Left lung (tissue), 14 donors: ENCODE measurements around the gene RMI2. TPM values are rescaled to one million over a fixed set of nuclear protein-coding genes. Genes with fewer than 3 reads are reported as not detected.
A peak's percentile ranks its signal among the peaks of the same experiment; 100 is the strongest.

Source experiments
- ATAC-seq: fragments of 200-7000 bp; cut with Tn5 transposase; one replicate; pipeline ENCODE4 v1.9.1; 2020; ENCODE audit warnings: moderate library complexity
- DNase-seq, 4 donors: peaks; one replicate each; pipeline ENCODE4 v3.0.0-alpha.2; 2013 to 2020
- H3K27ac ChIP-seq, 2 donors: fragments of 200-600 bp; sonication (generic) in 1 of 2; one replicate each; pipeline versions ENCODE4 v1.5.0 to v1.8.0; 2020 to 2021
- H3K27me3 ChIP-seq, 2 donors: fragments of 200-600 bp; sonication (generic) in 1 of 2; one replicate each; pipeline versions ENCODE4 v1.5.0 to v1.8.0; 2020 to 2021
- H3K36me3 ChIP-seq, 2 donors: fragments of 200-600 bp; sonication (generic) in 1 of 2; one replicate each; pipeline versions ENCODE4 v1.5.0 to v1.8.0; 2020 to 2021
- H3K4me1 ChIP-seq, 2 donors: fragments of 200-600 bp; one replicate each; pipeline ENCODE4 v1.8.0; 2021
- H3K4me3 ChIP-seq, 2 donors: fragments of 200-600 bp; sonication (generic) in 1 of 2; one replicate each; pipeline versions ENCODE4 v1.5.0 to v1.8.0; 2020 to 2021; ENCODE audit warnings: mild to moderate bottlenecking in 1 of 2
- H3K9me3 ChIP-seq, 2 donors: fragments of 200-600 bp; sonication (generic) in 1 of 2; one replicate each; pipeline versions ENCODE4 v1.5.0 to v1.8.0; 2020 to 2021
- intact Hi-C, 2 donors: fragments of 100-400 bp; cut with DNase I; formaldehyde crosslinking; loops; one replicate each; pipeline versions ENCODE4 v1.11.2 to v1.14.2; 2022
- long read RNA-seq, 12 donors: library from polyadenylated mRNA in 2 of 12; unstranded in 2 of 12; transcript quantifications; one replicate each; pipeline ENCODE4 v2.0.0 and lab custom pipeline, GENCODE V29; 2019 to 2026
- polyA plus RNA-seq, 6 donors: library from polyadenylated mRNA; unstranded; fragments of 120-200 nt; gene quantifications; one replicate each; pipeline ENCODE4 v1.2.1, GENCODE V29; 2013; ENCODE audit not compliant: insufficient read length in 6 of 6
- total RNA-seq, 2 donors: library from RNA; stranded (reverse); fragmentation: NEBNext Ultra II Directional; extraction: Animal tissue kit (Norgen Biotek cat#: 25700); gene quantifications; one replicate each; pipeline ENCODE4 v1.2.1, GENCODE V29; 2021
- TF ChIP-seq, protein P1 (sequence below), 2 donors: fragments of 200-600 bp; sonication (generic) in 1 of 2; IDR thresholded peaks; one replicate each; pipeline versions ENCODE4 v1.5.0 to v1.8.0; 2021; ENCODE audit warnings: antibody characterized with exemption in 2 of 2
- donor health status: DM: no; HTN: yes; CAD: no.
- donor health status: DM: no; HTN: no; CAD: no.

The RMI2 gene
- total RNA-seq (10 to 100 TPM in 1 of 2 donors, 1 to 10 TPM in 1; 9.6 to 14.1 TPM), polyA plus RNA-seq (10 to 100 TPM; 20.8 to 34.5 (median 29.9) TPM)
- long read RNA-seq, donor 1, transcript RMI2-201 (2 exons, 1,457 nt), result major isoform, 23 of 94 reads
- long read RNA-seq, donor 1, partial matches to known transcripts, result 10 of 94 reads
- long read RNA-seq, donor 1, other reads (novel, unspliced or antisense), result 60 of 94 reads
- long read RNA-seq, donor 2, transcript RMI2-201 (2 exons, 1,457 nt), result major isoform, 19 of 28 reads
- long read RNA-seq, donor 2, partial matches to known transcripts, result 9 of 28 reads
- long read RNA-seq, donor 2, other reads (novel, unspliced or antisense), result 0 of 28 reads
- long read RNA-seq, donor 3, transcript RMI2-201 (2 exons, 1,457 nt), result major isoform, 19 of 19 reads
- long read RNA-seq, donor 3, partial matches to known transcripts, result 0 of 19 reads
- long read RNA-seq, donor 3, other reads (novel, unspliced or antisense), result 0 of 19 reads
- long read RNA-seq, donor 4, partial matches to known transcripts, result 0 of 4 reads
- long read RNA-seq, donor 4, other reads (novel, unspliced or antisense), result 0 of 4 reads
- long read RNA-seq, donor 5, transcript RMI2-201 (2 exons, 1,457 nt), result major isoform, 19 of 87 reads
- long read RNA-seq, donor 5, partial matches to known transcripts, result 68 of 87 reads
- long read RNA-seq, donor 5, other reads (novel, unspliced or antisense), result 0 of 87 reads
- long read RNA-seq, donor 6, transcript RMI2-201 (2 exons, 1,457 nt), result major isoform, 7 of 8 reads
- long read RNA-seq, donor 6, partial matches to known transcripts, result 0 of 8 reads
- long read RNA-seq, donor 6, other reads (novel, unspliced or antisense), result 0 of 8 reads
- long read RNA-seq, donor 7, transcript RMI2-201 (2 exons, 1,457 nt), result major isoform, 13 of 61 reads
- long read RNA-seq, donor 7, partial matches to known transcripts, result 0 of 61 reads
- long read RNA-seq, donor 7, other reads (novel, unspliced or antisense), result 47 of 61 reads
- long read RNA-seq, donor 8, transcript RMI2-201 (2 exons, 1,457 nt), result major isoform, 14 of 89 reads
- long read RNA-seq, donor 8, partial matches to known transcripts, result 75 of 89 reads
- long read RNA-seq, donor 8, other reads (novel, unspliced or antisense), result 0 of 89 reads
- long read RNA-seq, donor 9, result 0 reads
- long read RNA-seq, donor 10, transcript RMI2-201 (2 exons, 1,457 nt), result major isoform, 7 of 7 reads
- long read RNA-seq, donor 10, partial matches to known transcripts, result 0 of 7 reads
- long read RNA-seq, donor 10, other reads (novel, unspliced or antisense), result 0 of 7 reads
- long read RNA-seq, donor 11, result 0 reads
- long read RNA-seq, donor 12, transcript RMI2-201 (2 exons, 1,457 nt), result major isoform, 13 of 13 reads
- long read RNA-seq, donor 12, partial matches to known transcripts, result 0 of 13 reads
- long read RNA-seq, donor 12, other reads (novel, unspliced or antisense), result 0 of 13 reads

GRCh38 chr16:11345040-11345862 lies at the start of gene RMI2:
TSS of gene RMI2 (plus strand) at chr16:11345459. CDS start at chr16:11345472, 13 bp downstream.
- peak; percentile 95 for ATAC-seq
- H3K4me3 ChIP-seq, result peak within 1 kb of the TSS; percentile 47 to 56
- peaks cover 12 to 38% of the 10 kb centered on the region in 2 donors for H3K4me1 ChIP-seq
- intact Hi-C loops, result no loop called here
- TF ChIP-seq, protein P1, sequence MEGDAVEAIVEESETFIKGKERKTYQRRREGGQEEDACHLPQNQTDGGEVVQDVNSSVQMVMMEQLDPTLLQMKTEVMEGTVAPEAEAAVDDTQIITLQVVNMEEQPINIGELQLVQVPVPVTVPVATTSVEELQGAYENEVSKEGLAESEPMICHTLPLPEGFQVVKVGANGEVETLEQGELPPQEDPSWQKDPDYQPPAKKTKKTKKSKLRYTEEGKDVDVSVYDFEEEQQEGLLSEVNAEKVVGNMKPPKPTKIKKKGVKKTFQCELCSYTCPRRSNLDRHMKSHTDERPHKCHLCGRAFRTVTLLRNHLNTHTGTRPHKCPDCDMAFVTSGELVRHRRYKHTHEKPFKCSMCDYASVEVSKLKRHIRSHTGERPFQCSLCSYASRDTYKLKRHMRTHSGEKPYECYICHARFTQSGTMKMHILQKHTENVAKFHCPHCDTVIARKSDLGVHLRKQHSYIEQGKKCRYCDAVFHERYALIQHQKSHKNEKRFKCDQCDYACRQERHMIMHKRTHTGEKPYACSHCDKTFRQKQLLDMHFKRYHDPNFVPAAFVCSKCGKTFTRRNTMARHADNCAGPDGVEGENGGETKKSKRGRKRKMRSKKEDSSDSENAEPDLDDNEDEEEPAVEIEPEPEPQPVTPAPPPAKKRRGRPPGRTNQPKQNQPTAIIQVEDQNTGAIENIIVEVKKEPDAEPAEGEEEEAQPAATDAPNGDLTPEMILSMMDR (IDR thresholded peaks at IDR 0.05), result no peak
- H3K27ac ChIP-seq, result no peak within 1 kb of the TSS
- H3K27me3 ChIP-seq, result no peaks in the 10 kb centered on the region
- no peaks in the 10 kb centered on the region for H3K36me3 ChIP-seq
- H3K9me3 ChIP-seq, result no peaks in the 10 kb centered on the region
- DNase-seq, result peak; percentile 96 to 98 (median 96)

DNA sequence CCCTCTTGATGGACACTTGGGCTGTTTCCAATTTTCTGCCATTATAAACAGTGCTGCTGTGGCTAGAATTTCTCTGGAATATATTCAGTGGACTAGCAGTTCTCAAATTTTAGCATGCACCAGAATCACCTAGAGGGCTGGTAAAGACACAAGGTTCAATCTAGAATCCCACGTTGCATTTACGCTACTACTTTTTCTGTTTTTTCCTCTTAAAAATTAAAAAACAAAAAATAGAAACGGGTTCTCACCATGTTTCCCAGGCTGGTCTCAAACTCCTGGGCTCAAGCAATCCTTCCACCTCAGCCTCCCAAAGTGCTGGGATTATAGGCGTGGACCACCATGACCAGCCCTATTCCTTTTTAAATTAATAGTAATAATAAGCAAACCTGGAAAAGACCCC lies 49.6 kb upstream of the RMI2 start:
- no peak overlapping the region for H3K4me3 ChIP-seq
- ATAC-seq (no peak), DNase-seq (no peak)
- no peak overlapping the region for H3K27ac ChIP-seq
- intact Hi-C loops, result no loop called here
- no peaks in the 10 kb centered on the region for H3K36me3 ChIP-seq
- no peaks in the 10 kb centered on the region for H3K9me3 ChIP-seq
- no peaks in the 10 kb centered on the region for H3K27me3 ChIP-seq
- TF ChIP-seq, protein P1 (IDR thresholded peaks at IDR 0.05), result no peak
- peaks cover 19 to 23% of the 10 kb centered on the region in 2 donors for H3K4me1 ChIP-seq

GRCh38 chr16:11296351-11296705 lies 48.9 kb upstream of the RMI2 start:
- intact Hi-C loops, result no loop called here
- no peak for DNase-seq
- peak overlapping the region in 1 of 2 donors; percentile 41 for H3K27ac ChIP-seq
- ATAC-seq, result no peak
- no peak overlapping the region for H3K4me3 ChIP-seq
- peaks cover 19 to 23% of the 10 kb centered on the region in 2 donors for H3K4me1 ChIP-seq
- no peaks in the 10 kb centered on the region for H3K36me3 ChIP-seq
- TF ChIP-seq, protein P1 (IDR thresholded peaks at IDR 0.05), result no peak
- no peaks in the 10 kb centered on the region for H3K27me3 ChIP-seq
- no peaks in the 10 kb centered on the region for H3K9me3 ChIP-seq

DNA sequence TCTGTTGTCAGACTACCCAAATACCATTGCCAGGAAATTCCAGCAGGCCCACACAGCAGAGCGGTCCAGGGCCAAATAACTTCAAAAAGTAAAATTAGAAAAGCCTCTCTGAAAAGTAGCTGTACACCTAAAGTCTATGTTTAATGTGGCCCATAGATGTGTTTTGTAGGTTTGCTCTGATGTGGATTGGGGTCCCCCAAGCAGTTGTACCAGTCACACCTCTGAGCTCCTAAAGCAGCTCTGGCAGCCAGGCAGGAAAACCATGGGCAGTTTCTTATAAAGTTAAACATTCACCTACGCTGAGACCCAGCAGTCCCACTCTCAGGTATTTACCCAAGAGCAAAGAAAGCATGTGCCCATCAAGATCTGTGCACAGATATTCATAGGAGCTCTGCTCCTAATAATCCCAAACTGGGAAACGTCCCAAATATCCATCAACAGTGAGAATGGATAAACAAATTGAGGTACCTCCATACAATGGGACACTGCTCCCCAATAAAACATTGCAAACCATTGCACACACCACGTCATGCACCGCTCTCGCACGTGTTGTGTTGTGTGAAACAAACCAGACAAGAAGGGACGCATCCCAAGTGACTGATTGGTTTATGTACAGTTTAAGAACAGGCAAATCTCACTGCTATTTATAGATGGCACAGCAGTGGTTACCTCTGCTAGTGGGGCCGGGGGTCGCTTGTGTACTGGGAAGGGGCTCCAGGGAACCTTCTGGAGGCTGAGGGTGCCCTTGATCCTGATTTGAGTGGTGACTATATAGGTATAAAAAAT lies 48.4 kb upstream of the RMI2 start:
- TF ChIP-seq, protein P1 (IDR thresholded peaks at IDR 0.05), result no peak
- peak; percentile 69 for ATAC-seq
- H3K36me3 ChIP-seq, result no peaks in the 10 kb centered on the region
- H3K4me3 ChIP-seq, result no peak overlapping the region
- H3K27ac ChIP-seq, result peak overlapping the region; percentile 41 to 46
- intact Hi-C loops, result no loop called here
- H3K9me3 ChIP-seq, result no peaks in the 10 kb centered on the region
- H3K27me3 ChIP-seq, result no peaks in the 10 kb centered on the region
- H3K4me1 ChIP-seq, result peaks cover 19 to 23% of the 10 kb centered on the region in 2 donors
- no peak for DNase-seq
